Activated CD8-positive, alpha-beta memory T cell treated with anti-CD3 and anti-CD28 coated beads for 36 hours (primary cell): ENCODE measurements around the gene LIME1. TPM values are rescaled to one million over a fixed set of nuclear protein-coding genes. Genes with fewer than 3 reads are reported as not detected.
"Not testable (repeated sequence)": the region's sequence is repeated elsewhere in the genome, so short reads cannot be mapped to it uniquely, and the experiment has no call there.

ENCODE experiments used
- CTCF ChIA-PET: fragments of 350-600 bp; sonication (Branson Sonifier 250); formaldehyde crosslinking; loops from one replicate; lab custom pipeline; 2021; ENCODE audit warnings: antibody characterized with exemption; lab: Charles Lee
- POLR2A ChIA-PET: fragments of 350-600 bp; sonication (Branson Sonifier 250); formaldehyde crosslinking; loops from one replicate; lab custom pipeline; 2021; ENCODE audit warnings: antibody characterized with exemption; lab: Charles Lee
- total RNA-seq, 2 experiments: library from RNA; stranded (reverse); gene quantifications; one replicate each; pipeline ENCODE4 v1.2.3, GENCODE V29; 2021

The LIME1 gene
- total RNA-seq, 2 experiments from 2014 or later = 9.9 to 10.8 TPM

DNA sequence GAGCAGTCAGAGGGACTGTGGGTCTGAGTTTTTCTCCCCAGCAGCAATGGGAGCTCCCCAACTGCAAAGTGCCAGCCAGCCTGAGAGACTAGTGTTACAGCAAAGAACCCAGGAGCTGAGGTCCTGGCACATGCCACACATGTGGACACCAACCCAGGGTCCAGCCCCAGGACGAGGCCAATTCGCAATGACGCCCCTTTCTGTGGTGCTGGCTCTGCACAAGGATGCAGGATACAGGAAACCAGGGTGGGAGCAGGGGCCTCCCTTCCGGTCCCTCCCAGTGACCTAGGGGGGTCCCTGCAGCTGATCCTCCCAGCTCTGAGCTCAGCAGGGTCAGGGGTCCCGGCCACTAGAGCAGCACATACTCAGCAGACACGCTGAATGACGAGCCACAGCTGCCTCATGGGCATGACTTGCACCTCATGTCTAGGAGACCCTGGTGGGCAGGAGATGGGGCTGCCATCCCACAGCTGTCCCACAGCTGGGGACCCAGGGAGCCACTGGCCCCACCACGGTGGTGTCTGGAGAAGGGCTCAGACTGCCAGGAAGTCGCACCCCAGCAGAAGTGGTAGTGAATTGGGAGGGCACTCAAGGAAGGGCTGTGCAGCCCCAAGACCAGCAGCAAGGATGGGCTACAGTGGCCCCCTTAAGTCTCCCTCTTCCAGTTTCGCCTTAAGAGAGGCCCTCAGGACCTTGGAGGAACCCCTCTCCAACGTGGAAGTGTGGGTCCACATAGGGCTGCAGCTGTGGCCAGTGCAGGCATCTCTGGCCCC lies 32.3 kb upstream of the LIME1 start:
- CTCF ChIA-PET = no interaction called here
- POLR2A ChIA-PET = no interaction called here

DNA sequence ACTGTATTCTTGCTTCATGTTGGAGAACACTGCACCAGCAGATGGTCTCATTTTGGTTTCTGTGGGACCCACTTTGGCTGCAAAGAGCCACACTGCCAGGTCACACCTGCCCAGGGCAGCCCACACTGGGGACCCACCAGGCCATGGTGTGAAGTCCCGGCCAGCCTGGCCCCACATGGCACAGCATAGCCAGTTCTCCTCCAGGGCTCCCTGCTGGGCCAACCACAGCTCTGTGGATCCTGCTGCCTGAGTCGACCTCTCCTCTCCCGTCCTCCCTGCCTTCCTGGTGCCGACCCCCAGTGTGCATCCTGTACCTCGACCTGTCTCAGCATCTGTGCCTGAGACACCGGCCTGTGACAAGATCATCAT lies 31.7 kb upstream of the LIME1 start:
- ChIA-PET POLR2A (no interaction called here), CTCF (no interaction called here)

DNA sequence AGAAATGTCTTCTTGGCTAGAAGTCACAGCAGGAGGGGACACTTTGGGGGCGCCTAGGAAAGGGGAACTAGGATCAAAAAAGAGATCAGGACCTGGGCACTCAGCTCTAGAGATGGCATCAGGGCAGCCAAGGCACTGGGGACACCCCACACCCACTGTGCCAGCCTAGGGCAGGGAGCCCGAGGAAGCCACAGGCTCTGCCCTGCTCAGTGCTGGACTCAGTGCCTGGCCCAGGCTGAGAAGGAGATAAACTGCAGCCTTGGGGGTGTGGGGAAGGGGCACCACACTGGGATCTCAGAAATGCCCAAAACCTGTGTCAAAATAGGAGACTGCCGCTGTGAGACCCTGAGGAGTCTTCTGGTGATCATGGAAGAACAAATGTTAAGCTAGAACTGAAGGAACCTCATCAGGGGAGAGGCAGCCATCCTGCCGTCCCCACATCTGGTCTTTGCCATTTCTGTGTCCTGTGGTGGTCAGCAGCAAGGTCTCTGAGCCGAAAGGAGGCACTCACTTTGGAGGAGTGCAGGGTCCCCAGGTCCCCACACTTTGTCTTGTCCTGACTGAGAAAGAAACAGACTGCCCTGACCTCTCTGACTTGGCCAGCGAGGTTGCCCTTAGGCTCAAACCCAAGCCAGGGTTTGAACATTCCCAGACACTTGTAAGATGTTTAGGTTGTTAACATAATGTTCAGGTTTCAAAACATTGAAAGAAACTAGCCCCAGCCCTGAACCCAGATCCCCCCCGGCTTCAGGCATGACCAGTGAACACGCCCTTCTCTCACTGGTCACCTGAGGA lies 31.0 kb upstream of the LIME1 start:
- POLR2A ChIA-PET = no interaction called here
- CTCF ChIA-PET = interaction anchor here (1.3 kb wide), 1 partner anchor 142 kb away, joined by 3 read pairs; no protein-coding TSS in a partner anchor

DNA sequence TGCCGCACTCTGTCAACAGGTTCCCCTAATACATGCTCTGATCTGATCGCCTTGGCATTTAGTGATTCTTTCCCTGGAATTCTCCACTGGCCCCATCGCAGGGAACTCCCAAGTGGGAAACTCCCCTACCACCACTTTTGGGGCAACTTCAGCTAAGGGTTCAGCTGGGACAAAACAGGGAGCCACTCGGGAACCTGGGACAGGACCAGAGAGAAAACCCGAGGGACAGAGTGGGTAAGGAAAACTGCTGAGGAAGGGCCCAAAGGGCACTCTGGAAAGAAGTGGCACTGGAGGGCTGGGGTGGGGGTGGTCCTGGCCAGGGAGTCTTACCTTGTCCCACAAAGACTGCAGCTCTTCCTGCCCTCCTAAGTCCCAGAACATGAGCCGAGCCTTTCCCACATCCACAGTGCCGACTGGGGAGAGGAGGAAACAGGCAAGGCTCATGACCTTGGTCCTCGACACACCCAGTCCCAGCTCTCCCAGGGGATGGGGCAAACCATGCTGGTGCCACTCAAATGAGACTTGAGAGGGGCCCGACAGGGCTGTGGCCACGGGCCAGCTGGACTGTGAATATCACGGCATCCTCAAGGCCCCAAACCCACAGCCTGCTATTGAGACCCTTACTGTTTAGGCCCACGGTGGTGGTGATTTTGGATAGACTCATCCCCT lies 30.3 kb upstream of the LIME1 start:
- ChIA-PET CTCF (interaction anchor here (0.8 to 3.0 kb wide), 9 partner anchors 9 to 145 kb away, joined by 3 to 15 read pairs (median 4); partner anchors contain the start of genes SLC2A4RG and TNFRSF6B), POLR2A (interaction anchor here (2.5 to 2.9 kb wide), 2 partner anchors 8 to 35 kb away, joined by 10 to 13 read pairs; no protein-coding TSS in a partner anchor)

DNA sequence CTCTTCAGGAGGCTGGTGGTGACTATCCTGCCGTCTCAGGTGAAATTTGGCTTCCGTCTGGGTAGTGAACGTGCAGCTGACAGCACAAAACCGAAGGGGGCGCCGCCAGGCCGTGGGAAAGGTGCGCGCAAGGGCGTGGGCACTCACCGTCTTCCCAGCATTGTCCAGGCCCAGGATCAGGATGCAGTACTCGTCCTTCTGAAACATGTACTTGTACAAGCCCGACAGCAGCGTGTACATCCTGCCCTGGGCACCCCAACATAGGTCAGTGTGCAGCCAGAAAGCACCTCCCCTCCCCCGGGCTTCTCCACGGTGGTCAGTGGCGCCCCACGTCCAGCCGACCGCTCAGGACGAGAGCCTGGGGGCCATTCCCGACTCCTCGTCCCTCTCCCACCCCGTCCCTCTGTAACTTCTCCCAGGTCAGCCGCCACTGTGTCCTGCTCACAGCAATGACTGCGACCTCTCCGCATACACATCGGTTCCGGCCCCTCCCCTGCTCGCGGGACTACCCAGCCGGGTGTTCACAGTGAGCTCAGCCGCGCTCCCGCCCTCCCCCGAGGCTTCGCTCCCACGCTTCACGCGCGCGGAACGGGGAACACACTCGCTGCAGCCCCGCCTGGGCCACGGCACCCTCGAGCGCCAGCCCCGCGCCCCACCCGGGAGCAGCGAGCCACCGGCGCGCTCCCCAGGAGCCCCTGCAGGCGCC lies 29.5 kb upstream of the LIME1 start:
- CTCF ChIA-PET = interaction anchor here (0.8 to 3.0 kb wide), 17 partner anchors 9 to 169 kb away, joined by 3 to 15 read pairs (median 4); partner anchors contain the start of genes LIME1, PTK6, SLC2A4RG and TNFRSF6B
- POLR2A ChIA-PET = interaction anchor here (1.1 to 2.9 kb wide), 4 partner anchors 9 to 80 kb away, joined by 4 to 17 read pairs (median 12); partner anchors contain the start of genes GMEB2 and LIME1

DNA sequence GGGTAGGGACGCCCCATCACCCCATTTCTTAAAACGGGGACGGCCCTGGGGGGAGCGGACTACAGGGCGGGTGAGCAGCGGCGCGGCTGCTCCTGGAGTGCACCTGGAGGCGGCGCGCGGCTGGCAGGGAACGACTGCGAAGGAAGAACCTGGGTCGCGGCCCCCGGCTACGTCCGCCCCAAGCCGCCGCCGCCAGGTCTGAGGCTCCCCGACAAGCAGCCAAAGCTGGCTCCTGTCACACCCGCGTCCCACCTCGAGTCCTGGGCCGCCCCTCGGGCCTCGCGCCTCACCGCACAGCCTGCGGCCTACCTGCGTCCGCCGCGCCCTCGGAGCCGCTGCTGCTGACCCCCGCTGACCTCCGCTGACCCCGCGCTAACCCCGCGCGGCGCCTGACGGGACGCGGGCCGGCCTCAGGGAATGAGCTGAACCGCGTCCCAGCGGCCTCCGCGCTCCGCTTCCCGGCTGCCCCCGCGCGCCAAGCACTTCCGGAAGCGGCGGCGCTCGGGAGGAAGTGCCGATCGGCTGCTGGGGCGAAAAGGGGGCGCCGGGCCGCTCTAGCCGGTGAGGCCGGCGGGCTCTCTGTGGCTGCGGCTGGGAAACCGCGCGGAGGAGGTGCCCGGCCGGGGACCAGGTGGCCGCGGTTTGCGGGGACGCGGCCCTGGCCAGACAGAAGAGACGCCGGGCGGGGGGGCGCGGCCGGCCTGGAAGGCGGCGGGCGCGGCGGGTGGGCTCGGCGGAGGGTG lies 28.7 kb upstream of the LIME1 start, which contains the start of the genes ARFRP1 and ZGPAT:
TSS of gene ARFRP1 (minus strand) at position 419 of the 743 bp plus-strand sequence. CDS start 885 bp downstream, outside the sequence.
TSS of gene ZGPAT (plus strand) at position 482 of the 743 bp plus-strand sequence. CDS start 542 bp downstream, outside the sequence.
- ChIA-PET CTCF (interaction anchor here (0.6 to 3.0 kb wide), 19 partner anchors 9 to 339 kb away, joined by 3 to 15 read pairs (median 4); partner anchors contain the start of genes LIME1, PRPF6, PTK6 and SLC2A4RG), POLR2A (interaction anchor here (0.7 to 2.9 kb wide), 11 partner anchors 9 to 170 kb away, joined by 3 to 17 read pairs (median 4); partner anchors contain the start of genes GMEB2, LIME1 and TPD52L2)

DNA sequence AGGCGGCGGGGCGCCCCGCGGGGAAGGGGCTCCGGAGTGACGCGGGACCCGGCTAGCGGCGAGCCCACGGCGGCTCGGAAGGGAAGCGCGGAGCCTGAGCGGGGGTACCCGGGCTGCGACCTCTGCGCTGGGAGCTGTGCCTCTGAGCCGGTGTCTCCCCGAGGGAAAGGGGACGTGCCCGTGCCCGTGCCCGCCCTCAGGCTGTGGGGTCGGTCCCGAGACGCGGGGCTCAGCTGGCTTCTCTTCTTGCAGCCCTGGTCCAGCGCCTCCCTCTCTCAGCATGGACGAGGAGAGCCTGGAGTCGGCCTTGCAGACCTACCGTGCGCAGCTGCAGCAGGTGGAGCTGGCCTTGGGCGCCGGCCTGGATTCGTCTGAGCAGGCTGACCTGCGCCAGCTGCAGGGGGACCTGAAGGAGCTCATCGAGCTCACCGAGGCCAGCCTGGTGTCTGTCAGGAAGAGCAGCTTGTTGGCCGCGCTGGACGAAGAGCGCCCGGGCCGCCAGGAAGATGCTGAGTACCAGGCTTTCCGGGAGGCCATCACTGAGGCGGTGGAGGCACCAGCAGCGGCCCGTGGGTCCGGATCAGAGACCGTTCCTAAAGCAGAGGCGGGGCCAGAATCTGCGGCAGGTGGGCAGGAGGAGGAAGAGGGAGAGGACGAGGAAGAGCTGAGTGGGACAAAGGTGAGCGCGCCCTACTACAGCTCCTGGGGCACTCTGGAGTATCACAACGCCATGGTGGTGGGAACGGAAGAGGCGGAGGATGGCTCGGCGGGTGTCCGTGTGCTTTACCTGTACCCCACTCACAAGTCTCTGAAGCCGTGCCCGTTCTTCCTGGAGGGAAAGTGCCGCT lies 27.9 kb upstream of the LIME1 start:
- CTCF ChIA-PET = interaction anchor here (0.9 to 3.0 kb wide), 12 partner anchors 8 to 272 kb away, joined by 3 to 15 read pairs (median 5); partner anchors contain the start of genes LIME1, PRPF6, PTK6 and SLC2A4RG
- POLR2A ChIA-PET = interaction anchor here (0.6 to 2.9 kb wide), 12 partner anchors 8 to 188 kb away, joined by 3 to 17 read pairs (median 4); partner anchors contain the start of genes GMEB2, LIME1, PPDPF and TPD52L2

DNA sequence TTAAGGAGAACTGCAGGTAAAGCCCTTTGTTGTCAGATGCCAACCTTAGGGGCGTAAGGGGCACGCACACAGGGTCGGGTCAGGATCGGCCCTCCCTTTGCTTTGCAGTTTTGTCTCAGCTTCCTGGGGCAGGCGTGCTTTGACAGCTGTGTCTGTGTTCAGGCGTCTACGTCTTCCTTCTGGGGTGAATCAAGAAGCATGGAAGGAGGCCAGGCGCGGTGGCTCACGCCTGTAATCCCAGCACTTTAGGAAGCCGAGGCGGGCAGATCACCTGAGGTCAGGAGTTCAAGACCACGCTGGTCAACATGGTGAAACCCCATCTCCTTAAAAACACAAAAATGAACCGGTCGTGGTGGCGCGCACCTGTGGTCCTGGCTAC lies 27.3 kb upstream of the LIME1 start:
- ChIA-PET POLR2A (interaction anchor here (0.6 to 2.6 kb wide), 3 partner anchors 27 to 188 kb away, joined by 3 to 17 read pairs (median 4); partner anchors contain the start of genes LIME1 and PPDPF), CTCF (interaction anchor here (3.0 kb wide), 1 partner anchor 12 kb away, joined by 15 read pairs; the partner anchor contains the start of gene TNFRSF6B)

DNA sequence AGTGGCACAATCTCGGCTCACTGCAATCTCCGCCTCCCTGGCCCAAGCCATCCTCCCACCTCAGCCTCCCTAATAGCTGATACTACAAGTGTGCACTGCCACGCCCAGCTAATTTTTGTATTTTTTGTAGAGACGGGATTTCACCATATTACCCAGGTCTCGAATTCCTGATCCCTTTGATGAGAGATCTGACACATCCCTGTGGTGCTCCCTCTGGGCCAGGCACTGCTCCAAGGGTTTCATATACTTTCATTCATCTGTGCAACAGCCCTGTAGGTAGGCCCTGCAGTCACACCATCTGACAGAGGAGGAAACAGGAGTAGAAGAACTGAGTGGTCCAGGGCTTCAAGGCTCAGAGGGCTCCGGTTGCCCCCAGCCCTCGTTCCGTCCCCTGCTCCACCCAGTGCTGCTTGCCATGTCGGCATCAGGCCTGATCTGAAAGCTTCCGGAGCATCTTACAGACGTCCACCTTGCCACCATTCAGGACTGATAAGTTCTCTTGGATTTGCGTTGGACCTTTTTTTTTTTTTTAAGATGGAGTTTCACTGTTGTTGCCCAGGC lies 25.3 kb upstream of the LIME1 start:
- POLR2A ChIA-PET = interaction anchor here (0.7 kb wide), 2 partner anchors 10 to 25 kb away, joined by 4 read pairs; no protein-coding TSS in a partner anchor

DNA sequence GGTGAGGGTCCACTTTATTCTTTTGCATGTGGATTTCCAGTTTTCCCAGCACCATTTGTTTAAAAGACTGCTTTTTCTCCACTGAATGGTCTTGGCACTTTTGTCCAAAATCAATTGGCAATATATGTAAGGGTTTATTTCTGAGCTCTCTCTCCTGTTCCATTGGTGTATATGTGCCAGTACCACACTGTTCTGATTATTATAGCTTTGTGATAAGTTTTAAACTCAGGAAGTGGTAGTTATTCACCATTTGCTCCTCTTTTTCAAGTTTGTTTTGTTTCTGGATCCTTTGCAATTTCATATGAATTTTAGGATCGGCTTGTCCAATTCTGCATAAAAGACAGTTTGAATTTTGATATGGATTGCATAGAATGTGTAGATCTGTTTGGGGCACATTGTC lies 24.3 kb upstream of the LIME1 start:
- ChIA-PET POLR2A (no interaction called here), CTCF (no interaction called here)

More for the DNA sequence above, 25.3 kb upstream of the LIME1 start:
- CTCF ChIA-PET = interaction anchor here (1.0 kb wide), 1 partner anchor 174 kb away, joined by 3 read pairs; no protein-coding TSS in a partner anchor

DNA sequence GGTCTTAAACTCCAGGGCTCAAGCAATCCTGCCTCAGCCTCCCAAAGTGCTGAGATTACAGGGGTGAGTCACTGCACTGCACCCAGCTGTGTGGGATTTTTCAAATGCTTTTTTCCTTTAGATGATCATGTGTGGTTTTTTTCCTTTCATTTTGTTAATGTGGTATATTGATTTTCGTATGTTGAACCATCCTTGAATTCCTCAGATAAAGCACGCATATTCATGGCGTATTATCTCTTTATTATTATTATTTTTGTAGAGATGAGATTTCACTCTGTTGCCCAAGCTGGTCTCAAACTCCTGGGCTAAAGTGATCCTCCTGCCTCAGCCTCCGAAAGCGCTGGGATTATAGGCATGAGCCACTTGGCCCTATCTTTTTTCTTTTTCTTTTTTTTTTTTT lies 21.6 kb upstream of the LIME1 start:
- ChIA-PET CTCF (no interaction called here), POLR2A (no interaction called here)

DNA sequence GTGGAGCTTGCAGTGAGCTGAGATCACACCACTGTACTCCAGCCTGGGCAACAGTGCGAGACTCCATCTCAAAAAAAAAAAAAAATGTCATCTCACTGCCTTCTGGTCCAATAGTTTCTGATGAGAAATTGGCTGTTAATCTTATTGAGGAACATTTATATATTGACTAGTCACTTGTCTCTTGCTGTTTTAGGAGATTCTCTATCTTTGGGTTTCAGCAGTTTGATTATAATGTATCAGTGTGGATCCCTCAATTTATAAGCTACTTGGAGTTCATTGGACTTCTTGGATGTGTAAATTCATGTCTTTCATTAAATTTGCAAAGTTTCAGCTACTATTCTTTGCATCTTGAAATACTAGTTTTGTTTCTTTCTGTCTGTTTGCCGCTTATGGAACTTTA lies 17.5 kb upstream of the LIME1 start:
- POLR2A ChIA-PET = interaction anchor here (0.7 to 1.2 kb wide), 2 partner anchors 20 to 42 kb away, joined by 5 to 6 read pairs; partner anchors contain the start of gene SLC2A4RG

DNA sequence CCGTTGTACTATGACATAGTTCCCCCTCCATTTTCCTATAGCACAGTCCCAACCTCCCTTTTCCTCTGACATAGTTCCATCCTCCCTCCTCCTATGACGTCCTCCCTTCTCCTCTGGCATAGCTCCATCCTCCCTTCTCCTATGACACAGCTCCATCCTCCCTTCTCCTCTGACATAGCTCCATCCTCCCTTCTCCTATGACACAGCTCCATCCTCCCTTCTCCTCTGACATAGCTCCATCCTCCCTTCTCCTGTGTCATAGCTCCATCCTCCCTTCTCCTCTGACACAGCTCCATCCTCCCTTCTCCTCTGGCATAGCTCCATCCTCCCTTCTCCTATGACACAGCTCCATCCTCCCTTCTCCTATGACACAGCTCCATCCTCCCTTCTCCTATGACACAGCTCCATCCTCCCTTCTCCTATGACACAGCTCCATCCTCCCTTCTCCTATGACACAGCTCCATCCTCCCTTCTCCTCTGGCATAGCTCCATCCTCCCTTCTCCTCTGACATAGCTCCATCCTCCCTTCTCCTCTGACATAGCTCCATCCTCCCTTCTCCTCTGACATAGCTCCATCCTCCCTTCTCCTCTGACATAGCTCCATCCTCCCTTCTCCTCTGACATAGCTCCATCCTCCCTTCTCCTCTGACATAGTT lies 13.4 kb upstream of the LIME1 start:
- POLR2A ChIA-PET = not testable (repeated sequence)
- CTCF ChIA-PET = interaction anchor here (0.9 kb wide), 1 partner anchor 15 kb away, joined by 4 read pairs; the partner anchor contains the start of genes ARFRP1 and ZGPAT

More for the DNA sequence above, 17.5 kb upstream of the LIME1 start:
- CTCF ChIA-PET = no interaction called here

DNA sequence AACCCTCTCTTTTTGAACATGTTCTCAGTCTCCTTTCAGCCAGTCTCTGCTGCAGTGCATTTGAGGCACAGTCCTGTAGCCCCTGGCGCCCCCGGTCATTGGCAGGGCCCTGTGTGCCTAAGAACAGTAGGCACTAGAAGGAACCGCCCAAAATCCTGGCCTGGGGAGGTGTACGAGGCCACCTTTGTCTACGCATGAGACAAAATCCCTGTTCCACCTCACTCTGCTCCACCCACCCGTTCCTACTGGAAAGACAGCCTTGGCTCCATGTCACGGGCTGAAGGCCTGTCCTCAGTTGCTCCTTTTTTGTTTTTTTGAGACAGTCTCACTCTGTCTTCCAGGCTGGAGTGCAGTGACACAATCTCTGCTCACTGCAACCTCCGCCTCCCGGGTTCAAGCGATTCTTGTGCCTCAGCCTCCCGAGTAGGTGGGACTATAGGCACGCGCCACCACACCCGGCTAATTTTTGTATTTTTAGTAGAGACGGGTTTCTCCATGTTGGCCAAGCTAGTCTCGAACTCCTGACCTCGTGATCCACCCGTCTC lies 6.2 kb upstream of the LIME1 start:
- POLR2A ChIA-PET, CTCF ChIA-PET: not testable (repeated sequence)

DNA sequence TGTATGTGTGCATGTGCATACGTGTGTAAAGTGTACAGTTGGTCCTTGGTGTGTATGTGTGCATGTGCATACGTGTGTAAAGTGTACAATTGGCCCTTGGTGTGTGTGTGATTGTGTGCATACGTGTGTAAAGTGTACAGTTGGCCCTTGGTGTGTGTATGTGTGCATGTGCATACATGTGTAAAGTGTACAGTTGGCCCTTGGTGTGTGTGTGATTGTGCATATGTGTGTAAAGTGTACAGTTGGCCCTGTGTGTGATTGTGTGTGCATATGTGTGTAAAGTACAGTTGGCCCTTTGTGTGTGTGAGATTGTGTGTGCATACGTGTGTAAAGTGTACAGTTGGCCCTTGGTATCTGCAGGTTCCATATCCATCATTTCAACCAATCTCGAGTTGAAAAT lies 5.1 kb upstream of the LIME1 start:
- POLR2A ChIA-PET = interaction anchor here (0.7 kb wide), 1 partner anchor 132 kb away, joined by 4 read pairs; no protein-coding TSS in a partner anchor
- CTCF ChIA-PET = interaction anchor here (0.7 kb wide), 1 partner anchor 11 kb away, joined by 3 read pairs; no protein-coding TSS in a partner anchor
